ENCODE data around the gene GLRX3. TPM values are rescaled to one million over a fixed set of nuclear protein-coding genes. Genes with fewer than 3 reads are reported as not detected.

Gene GLRX3
- polyA plus RNA-seq, 1 experiment, result 126 TPM

- no peak overlapping the region for H3K27ac ChIP-seq (ENCODE audit: low read depth, low read length)
- no peak for TF ChIP-seq CTCF (IDR thresholded peaks at IDR 0.05; ENCODE audit: low read depth, low read length)
- POLR2A ChIA-PET, result no interaction called here
- CTCF ChIA-PET, result interaction anchor here (0.7 to 1.0 kb wide), 2 partner anchors 11 to 15 kb away, joined by 3 read pairs; no protein-coding TSS in a partner anchor
- no peak for DNase-seq (ENCODE audit: low read depth, low spot score)
- no peak overlapping the region for H3K4me3 ChIP-seq (ENCODE audit: low read depth, low read length)
- H3K9me3 ChIP-seq (ENCODE audit: control insufficient read depth, insufficient read depth, low read length), result no peaks in the 10 kb centered on the region
- H3K27me3 ChIP-seq (ENCODE audit: control insufficient read depth, insufficient read depth, low read length), result no peaks in the 10 kb centered on the region
Observed at GRCh38 chr10:130174328-130174727, 38.1 kb downstream of the GLRX3 start.

GRCh38 chr10:130175074-130175473, 38.9 kb downstream of the GLRX3 start:
- no peak overlapping the region for H3K4me3 ChIP-seq (ENCODE audit: low read depth, low read length)
- H3K9me3 ChIP-seq (ENCODE audit: control insufficient read depth, insufficient read depth, low read length), result no peaks in the 10 kb centered on the region
- DNase-seq (ENCODE audit: low read depth, low spot score), result no peak
- TF ChIP-seq CTCF (IDR thresholded peaks at IDR 0.05; ENCODE audit: low read depth, low read length), result no peak
- ChIA-PET POLR2A (no interaction called here), CTCF (interaction anchor here (1.0 to 3.4 kb wide), 2 partner anchors 15 to 65 kb away, joined by 3 to 11 read pairs; no protein-coding TSS in a partner anchor)
- H3K27ac ChIP-seq (ENCODE audit: low read depth, low read length), result no peak overlapping the region
- no peaks in the 10 kb centered on the region for H3K27me3 ChIP-seq (ENCODE audit: control insufficient read depth, insufficient read depth, low read length)

GRCh38 chr10:130177250-130177649, 41.1 kb downstream of the GLRX3 start:
- H3K9me3 ChIP-seq (ENCODE audit: control insufficient read depth, insufficient read depth, low read length), result no peaks in the 10 kb centered on the region
- H3K4me3 ChIP-seq (ENCODE audit: low read depth, low read length), result no peak overlapping the region
- H3K27me3 ChIP-seq (ENCODE audit: control insufficient read depth, insufficient read depth, low read length), result no peaks in the 10 kb centered on the region
- no peak for DNase-seq (ENCODE audit: low read depth, low spot score)
- TF ChIP-seq CTCF (IDR thresholded peaks at IDR 0.05; ENCODE audit: low read depth, low read length), result no peak
- no peak overlapping the region for H3K27ac ChIP-seq (ENCODE audit: low read depth, low read length)
- ChIA-PET POLR2A (no interaction called here), CTCF (interaction anchor here (3.4 kb wide), 1 partner anchor 13 kb away, joined by 11 read pairs; no protein-coding TSS in a partner anchor)

GRCh38 chr10:130179640-130180039, 43.4 kb downstream of the GLRX3 start:
- CTCF ChIA-PET, result interaction anchor here (0.7 to 2.8 kb wide), 11 partner anchors 9 to 1916 kb away, joined by 4 to 23 read pairs (median 5); partner anchors contain the start of gene C10orf143

More at GRCh38 chr10:130179640-130180039, 43.4 kb downstream of the GLRX3 start:
- TF ChIP-seq CTCF (IDR thresholded peaks at IDR 0.05; ENCODE audit: low read depth, low read length), result peak; percentile 62
- POLR2A ChIA-PET, result interaction anchor here (0.8 to 1.0 kb wide), 2 partner anchors 12 to 70 kb away, joined by 3 to 5 read pairs; no protein-coding TSS in a partner anchor
- peak; percentile 24 for DNase-seq (ENCODE audit: low read depth, low spot score)
- Histone ChIP-seq H3K27ac (ENCODE audit: low read depth, low read length) (no peak overlapping the region), H3K4me3 (ENCODE audit: low read depth, low read length) (no peak overlapping the region), H3K9me3 (ENCODE audit: control insufficient read depth, insufficient read depth, low read length) (no peaks in the 10 kb centered on the region), H3K27me3 (ENCODE audit: control insufficient read depth, insufficient read depth, low read length) (no peaks in the 10 kb centered on the region)
